Adipose tissue (tissue), 3 donors: ENCODE results near the gene DOP1B. TPM values are rescaled to one million over a fixed set of nuclear protein-coding genes. Genes with fewer than 3 reads are reported as not detected.

Experiments
- H3K27ac ChIP-seq: one replicate; pipeline ENCODE4 v1.5.1; 2013; ENCODE audit warnings: low read depth, low read length
- WGBS, 3 donors: extraction: QIAGEN DNeasy Blood & Tissue Kit; methylation state at CpG; one replicate each; pipeline ENCODE4 v1.1.7; 2013; 5-methylcytosine and 5-hydroxymethylcytosine counted together
- polyA plus RNA-seq, 3 donors: library from polyadenylated mRNA; stranded (reverse); fragments of 200-250 nt; gene quantifications; one replicate each; pipeline ENCODE4 v1.2.3, GENCODE V29; 2013
- donor health status: healthy with polysubstance abuse.
- donor health status: Bipolar disorder and iron deficiency.
- donor health status: healthy.

DOP1B gene
- polyA plus RNA-seq, 3 donors: 1.7 to 4.4 (median 2.0) TPM

- H3K27ac ChIP-seq: no peak overlapping the region
- 43 to 62% (median 53%) methylated on average over 10 of the region's 10 CpGs for WGBS, 3 donors
Observed at GRCh38 chr21:36163750-36164741, 7.4 kb downstream of the DOP1B start.

GRCh38 chr21:36165356-36165755 lies 8.7 kb downstream of the DOP1B start:
- no peak overlapping the region for H3K27ac ChIP-seq
- 92 to 96% (median 94%) methylated on average over 11 of the region's 11 CpGs for WGBS, 3 donors

DNA sequence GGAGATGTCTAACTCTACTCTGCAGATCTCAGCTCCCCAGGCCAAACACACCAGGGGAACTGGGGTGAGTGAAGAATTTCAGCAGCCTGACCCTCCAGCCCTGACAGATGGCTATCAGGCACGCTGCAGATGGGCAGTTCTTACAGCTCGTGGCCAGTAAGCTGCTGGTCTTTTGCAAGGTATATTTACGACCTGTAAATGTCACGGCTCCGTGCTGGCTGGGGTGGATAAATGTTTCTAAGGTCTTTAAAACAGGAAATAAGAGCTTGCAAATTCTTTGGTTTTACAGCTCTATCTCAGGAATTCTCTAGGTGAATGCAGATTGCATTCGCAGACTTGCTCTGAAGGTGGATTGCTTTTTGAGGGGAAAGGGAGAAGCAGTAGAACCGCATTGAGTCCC lies 10.1 kb downstream of the DOP1B start:
- H3K27ac ChIP-seq: no peak overlapping the region
- WGBS, 3 donors: 67 to 88% (median 69%) methylated on average over 7 of the region's 7 CpGs

GRCh38 chr21:36167541-36167940 lies 10.9 kb downstream of the DOP1B start:
- no peak overlapping the region for H3K27ac ChIP-seq
- WGBS, 3 donors: 60 to 93% (median 67%) methylated on average over 4 of the region's 4 CpGs

DNA sequence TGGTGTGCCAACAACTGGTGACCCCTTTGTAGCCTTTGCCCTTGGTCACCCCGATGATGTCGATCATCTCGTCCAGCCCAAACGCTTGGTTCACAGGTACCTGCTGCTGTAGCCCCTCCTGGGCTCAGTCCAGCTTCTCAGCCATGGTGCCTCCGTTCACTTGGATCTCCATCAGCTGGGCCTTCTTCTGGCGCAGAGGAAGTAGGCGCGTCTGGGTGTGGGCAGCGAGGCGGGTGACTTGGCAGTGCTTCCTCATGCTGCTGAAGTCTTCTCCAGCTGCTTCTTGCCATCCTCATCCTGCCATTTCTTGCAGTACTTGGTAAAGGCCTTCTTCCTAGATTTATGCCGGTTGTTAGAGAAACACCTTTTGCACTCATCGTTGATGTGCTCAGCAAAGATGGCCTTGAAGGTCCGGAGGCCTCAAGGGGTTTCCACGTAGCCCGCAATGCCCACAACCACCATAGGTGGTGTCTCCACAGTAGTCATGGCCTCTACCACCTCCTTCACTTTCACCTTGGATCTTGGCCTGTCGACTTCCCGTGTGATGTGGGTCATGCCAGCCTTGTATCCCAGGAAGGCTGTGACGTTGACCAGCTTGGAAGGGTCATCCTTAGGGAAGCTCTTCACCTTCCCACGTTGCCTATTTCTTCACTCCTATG lies 13.0 kb downstream of the DOP1B start:
- 79 to 94% (median 86%) methylated on average over 19 of the region's 19 CpGs for WGBS, 3 donors
- H3K27ac ChIP-seq: no peak overlapping the region

DNA sequence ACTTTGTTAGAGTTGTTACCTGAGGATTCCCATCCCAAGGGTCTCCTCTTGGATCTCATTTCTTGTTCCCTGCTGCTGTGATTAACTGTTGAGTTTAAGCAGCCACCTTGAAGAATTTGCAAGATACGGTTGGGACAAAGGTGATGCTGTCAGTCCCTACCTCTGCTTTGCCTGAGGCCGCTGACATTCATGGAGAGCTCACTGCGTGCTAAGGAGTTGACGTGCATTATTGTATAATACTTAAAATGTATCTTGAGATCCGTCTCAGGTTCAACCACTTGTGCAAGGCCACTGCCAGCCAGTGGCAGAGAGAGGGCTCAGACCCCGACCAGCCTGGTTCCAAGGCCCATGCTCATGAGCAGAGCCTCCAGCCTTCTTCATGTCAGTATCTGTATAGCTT lies 14.2 kb downstream of the DOP1B start:
- WGBS, 3 donors: 96 to 98% (median 96%) methylated on average over 6 of the region's 6 CpGs
- no peak overlapping the region for H3K27ac ChIP-seq

DNA sequence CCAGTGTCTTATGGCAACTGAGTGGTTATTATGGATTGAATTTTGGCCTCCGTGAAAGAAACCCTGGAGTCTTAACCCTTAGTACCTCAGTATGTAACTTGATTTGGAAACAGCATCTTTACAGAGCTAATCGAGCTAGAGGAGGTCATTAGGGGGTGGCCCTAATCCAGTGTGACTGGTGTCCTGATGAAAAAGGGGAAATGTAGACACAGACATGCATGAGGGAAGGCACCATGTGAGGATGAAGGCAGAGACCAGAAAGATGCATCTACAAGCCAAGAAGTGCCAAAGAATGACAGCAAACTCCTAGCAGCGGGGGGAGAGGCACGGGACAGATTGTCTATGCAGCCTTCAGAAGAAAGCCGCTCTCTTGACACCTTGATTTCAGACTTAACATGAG lies 14.7 kb downstream of the DOP1B start:
- WGBS, 3 donors: 81 to 87% (median 83%) methylated on average over 5 of the region's 5 CpGs

GRCh38 chr21:36171741-36172331 lies 15.2 kb downstream of the DOP1B start:
- no peak overlapping the region for H3K27ac ChIP-seq
- 69 to 86% (median 74%) methylated on average over 9 of the region's 9 CpGs for WGBS, 3 donors

More for the DNA sequence above, 14.7 kb downstream of the DOP1B start:
- H3K27ac ChIP-seq: no peak overlapping the region

- WGBS, 3 donors: 98 to 100% (median 98%) methylated on average over 6 of the region's 6 CpGs
- H3K27ac ChIP-seq: no peak overlapping the region
Observed at GRCh38 chr21:36174780-36175179, 18.2 kb downstream of the DOP1B start.

DNA sequence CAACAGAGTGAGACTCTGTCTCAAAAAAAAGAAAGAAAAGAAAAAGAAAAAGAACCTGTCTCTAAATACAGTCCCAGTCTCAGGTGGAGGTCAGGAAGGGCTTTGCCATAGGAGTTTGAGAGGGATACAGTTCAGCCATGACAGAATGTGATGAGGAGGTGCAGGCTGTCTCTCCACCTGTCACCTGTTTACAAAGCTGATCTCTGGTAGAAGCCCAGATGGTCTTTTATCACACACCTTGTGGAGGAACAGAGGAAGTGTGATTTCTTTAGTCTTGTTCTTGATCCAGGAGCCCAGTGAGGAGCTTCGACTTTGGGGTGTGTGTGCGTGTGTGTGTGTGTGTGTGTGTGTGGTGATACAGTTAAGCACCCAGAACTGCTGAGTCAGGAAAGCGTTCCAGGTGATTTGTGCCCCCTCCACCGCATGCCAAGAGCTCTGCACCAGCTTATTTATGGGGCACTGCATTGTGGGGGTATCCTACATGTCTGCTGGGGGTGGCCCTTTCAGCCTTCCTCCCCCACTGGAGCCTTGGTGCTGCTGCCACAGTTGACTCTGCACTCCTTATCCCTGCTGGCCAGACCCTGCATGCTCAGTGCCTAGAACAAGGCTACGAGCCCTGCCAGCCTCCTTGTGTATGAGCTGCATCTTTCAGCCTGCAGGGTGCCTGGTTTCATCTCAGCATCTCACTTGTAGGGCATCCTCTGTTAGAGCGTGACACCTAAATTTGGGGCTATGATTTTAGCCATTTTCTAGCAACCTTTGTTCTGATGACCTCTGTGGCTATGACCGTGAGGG lies 19.3 kb downstream of the DOP1B start:
- no peak overlapping the region for H3K27ac ChIP-seq
- WGBS, 3 donors: 73 to 80% (median 79%) methylated on average over 7 of the region's 7 CpGs

- H3K27ac ChIP-seq: no peak overlapping the region
- WGBS, 3 donors: 72 to 94% (median 79%) methylated on average over 2 of the region's 2 CpGs
Observed at GRCh38 chr21:36178349-36178748, 21.7 kb downstream of the DOP1B start.

DNA sequence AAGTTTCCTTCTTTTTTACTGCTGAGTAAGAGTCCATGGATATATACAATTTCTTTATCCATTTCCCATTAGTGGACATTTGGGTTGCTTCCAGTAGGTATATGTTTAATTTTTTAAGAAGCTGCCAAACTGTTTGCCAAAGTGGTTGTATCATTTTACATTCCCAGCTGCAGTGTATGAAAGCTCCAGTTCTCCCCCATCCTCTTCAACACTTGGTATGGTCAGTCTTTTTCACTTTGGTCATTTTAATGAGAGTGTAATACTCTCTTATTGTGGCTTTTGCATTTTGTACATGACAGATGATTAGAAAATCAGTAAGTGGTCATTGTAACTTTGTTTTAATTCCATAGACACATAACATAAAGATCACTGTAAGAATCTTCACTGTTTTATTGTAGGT lies 22.5 kb downstream of the DOP1B start:
- H3K27ac ChIP-seq: no peak overlapping the region

- no peak overlapping the region for H3K27ac ChIP-seq
- WGBS, 3 donors: 92 to 95% (median 93%) methylated on average over 5 of the region's 5 CpGs
Observed at GRCh38 chr21:36180963-36181362, 24.3 kb downstream of the DOP1B start.

GRCh38 chr21:36183144-36183795 lies 26.6 kb downstream of the DOP1B start:
- WGBS, 3 donors: 73 to 92% (median 87%) methylated on average over 11 of the region's 11 CpGs
- no peak overlapping the region for H3K27ac ChIP-seq

GRCh38 chr21:36184545-36184944 lies 27.9 kb downstream of the DOP1B start:
- 82 to 93% (median 84%) methylated on average over 16 of the region's 16 CpGs for WGBS, 3 donors
- no peak overlapping the region for H3K27ac ChIP-seq

DNA sequence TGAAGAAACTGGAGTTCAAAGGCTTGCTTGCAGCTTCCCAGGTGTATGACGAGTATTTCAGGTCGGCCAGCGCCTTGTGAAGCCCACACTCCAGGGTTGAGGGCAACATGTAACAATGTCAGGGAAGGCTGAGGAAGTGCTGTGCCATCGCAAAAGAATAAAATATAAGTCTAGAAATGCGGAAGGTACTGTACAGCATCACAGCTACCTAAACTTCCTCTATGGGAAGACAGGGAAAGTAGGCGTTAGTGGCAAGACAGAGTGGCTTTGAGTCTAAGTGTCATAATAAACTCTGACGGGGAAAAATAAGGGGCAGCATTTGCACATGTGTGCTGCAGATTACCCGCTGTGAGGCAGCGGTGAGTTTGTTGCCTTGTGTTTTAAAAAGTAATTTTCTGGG lies 28.9 kb downstream of the DOP1B start:
- WGBS, 3 donors: 71 to 95% (median 74%) methylated on average over 9 of the region's 9 CpGs
- no peak overlapping the region for H3K27ac ChIP-seq

DNA sequence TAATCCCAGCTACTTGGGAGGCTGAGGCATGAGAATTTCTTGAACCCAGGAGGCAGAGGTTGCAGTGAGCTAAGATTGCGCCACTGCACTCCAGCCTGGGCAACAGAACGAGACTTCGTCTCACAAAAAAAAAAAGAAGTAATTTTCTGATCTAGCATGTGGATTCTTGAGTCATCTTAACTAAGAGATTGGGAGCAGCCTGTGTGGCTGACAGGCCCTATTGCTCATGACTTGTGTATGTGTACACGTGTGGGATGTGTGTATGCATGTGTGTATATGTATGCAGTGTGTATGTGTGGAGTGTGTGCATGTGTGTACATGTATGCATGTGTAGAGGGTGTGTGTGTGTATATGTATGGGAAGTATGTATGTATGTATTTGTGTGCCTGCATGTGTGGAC lies 29.5 kb downstream of the DOP1B start:
- no peak overlapping the region for H3K27ac ChIP-seq
- WGBS, 3 donors: 74 to 97% (median 75%) methylated on average over 4 of the region's 4 CpGs
